ENCODE results near the gene ADARB2.
"Not testable (repeated sequence)": the region's sequence is repeated elsewhere in the genome, so short reads cannot be mapped to it uniquely, and the experiment has no call there.

Gene ADARB2

DNA sequence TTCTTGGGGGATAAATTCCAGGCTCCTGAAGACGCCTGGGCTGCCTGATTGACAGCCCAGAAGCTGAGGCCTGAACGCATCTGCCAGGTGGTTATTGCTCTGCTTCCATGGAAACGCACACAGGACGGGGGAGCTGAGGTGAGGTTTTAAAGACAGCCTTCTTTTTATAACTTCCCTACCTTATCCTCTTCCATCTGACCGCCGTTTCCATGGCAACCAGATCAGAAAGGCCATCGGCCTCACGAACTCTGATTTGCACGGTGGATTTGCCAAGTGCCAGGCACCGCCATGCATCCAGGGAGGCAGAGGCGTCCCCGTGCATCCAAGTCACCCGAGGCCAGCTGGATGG is 260.9 kb downstream of the ADARB2 start:
- peak; percentile 17 for DNase-seq

DNA sequence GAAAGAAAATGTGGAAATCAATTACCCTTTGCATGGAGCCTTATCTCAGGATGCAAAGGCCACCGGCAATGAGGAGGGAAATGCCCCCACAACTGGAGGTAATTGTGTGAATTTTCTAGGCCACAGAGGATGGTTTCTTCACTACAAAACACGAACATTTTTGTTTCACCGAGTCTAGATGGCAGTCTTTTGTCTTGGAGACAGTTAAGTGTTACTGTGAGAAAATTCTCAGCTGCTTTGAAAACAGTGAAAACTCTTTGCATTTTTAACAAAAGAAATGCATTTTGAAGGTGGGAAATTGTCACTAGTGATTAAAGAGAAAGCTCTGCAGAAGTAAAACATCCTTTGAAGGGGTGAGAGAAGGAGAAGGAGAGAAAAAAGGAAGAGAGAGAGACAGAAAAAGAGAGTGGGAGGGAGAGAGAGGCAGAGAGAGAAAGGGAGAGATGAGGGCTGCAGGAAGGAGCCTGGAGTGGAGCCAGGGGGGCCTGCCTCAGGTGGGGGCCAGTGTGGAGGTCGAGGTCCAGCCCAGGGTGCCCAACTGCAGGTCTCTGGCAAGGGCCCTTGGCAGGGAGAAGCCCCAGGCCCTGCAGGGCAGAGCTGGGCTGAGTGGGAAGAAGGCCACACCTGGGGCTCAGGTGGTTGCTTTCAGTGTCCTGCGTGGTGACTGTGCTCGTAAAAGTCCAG is 261.4 kb downstream of the ADARB2 start:
- DNase-seq, result no peak

DNA sequence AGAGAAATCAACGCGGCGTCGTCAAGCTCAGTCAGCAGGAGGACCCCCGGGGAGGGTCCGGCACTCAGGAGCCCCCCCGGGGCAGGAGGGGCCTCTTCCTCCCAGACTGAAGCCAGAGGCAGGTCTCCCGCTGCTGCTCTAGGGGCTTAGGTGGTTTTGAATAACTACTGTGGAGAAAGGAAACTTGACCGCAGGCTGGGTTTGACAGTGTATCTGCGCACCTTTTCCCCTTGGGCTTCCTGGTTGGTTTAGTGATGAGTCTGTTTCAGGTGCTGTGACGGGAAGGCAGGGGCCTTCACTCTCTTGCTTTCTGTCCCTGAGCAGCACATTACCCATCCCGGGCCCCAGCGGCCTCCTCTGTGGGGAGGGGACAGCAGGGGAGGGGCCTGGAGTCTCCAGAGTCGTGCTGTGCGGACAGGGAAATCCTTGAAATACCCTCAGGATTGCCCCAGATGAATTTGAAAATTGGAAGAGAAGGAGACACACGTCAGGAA is 262.2 kb downstream of the ADARB2 start:
- DNase-seq, result no peak

DNA sequence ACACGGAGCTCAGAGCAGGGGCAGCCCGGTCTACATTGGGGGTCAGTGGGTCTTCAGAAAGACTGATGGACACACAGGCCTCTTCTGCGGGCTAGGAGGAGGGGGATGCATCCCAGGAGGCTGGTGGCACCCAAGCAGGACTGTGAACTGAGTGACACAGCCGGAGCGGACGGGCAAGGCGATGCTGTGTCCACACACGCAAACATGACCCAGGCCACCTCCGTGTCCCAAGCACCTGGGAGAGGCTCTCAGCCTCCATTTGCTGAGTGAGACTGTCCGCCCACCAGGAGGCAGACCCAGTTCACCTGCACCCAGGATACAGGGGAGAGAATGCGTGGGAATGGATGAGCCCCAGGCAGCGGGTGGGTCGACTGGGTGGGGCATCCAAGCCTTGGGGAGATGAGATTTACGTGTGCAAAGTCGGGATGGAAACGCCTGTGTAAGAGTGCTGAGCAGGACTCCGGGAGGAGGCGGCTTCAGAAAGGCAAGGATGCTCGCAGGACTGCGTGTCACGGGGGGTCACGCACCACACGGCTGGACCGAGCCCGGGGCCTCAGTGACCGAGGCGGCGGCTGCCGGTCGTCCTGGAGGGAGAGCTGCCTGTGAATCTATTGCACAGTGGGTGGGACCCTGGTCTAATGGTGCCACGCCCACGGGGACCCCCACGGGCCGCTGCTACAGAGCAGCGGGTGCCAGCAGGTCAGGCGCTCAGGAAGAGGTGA is 262.8 kb downstream of the ADARB2 start:
- no peak for DNase-seq

DNA sequence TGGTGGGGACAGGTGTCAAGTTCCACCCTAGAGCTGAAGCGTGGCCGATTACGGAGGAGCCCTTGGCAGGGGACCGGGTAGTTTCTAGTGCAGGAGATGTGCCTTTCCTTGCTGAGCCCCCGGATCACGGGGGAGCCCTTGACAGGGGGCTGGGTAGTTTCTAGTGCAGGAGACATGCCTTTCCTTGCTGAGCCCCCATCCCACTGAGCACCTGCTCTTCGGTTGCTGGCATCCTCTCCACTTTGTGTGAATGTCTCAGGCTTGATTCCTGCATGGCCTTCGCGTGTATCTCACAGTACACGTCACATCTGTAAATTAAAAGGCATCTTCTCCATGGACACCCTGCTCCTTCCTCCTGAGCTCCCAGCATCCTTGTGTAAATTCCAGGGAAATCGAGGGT is 263.5 kb downstream of the ADARB2 start:
- no peak for DNase-seq

DNA sequence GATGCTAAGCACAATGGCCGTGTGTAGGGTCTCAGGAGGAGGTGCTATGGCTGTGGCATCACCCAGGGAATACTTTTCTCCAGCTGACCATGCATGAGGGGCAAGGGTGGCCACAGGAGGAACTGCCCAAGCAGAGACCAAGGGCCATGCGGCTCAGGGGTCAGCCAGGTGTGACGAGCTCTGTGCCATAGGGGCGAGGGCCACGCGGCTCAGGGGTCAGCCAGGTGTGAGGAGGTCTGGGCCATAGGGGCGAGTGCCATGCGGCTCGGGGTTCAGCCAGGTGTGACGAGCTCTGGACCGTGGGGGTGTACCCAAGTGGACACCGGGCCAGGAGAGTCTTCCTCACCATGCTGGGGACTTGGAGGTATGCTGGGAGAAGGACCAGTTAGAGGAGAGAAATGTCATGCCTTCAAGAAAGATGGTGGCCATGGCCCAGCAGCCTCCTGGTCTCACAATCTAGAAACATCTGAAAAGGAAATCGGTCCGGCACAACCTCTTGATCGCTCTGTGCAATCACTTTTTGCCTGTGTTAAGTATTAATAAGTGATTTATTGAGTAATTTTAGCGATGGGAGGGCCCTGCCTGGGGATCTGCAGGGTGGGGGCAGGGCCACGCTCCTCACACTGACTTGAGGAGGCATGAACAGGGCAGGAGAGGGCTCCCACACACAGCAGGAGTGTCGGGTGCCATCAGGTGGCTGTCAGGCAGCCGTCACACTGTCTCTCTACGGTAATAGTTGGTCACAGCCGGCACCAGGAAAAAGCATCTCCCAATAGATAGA is 265.0 kb downstream of the ADARB2 start:
- DNase-seq, result no peak

DNA sequence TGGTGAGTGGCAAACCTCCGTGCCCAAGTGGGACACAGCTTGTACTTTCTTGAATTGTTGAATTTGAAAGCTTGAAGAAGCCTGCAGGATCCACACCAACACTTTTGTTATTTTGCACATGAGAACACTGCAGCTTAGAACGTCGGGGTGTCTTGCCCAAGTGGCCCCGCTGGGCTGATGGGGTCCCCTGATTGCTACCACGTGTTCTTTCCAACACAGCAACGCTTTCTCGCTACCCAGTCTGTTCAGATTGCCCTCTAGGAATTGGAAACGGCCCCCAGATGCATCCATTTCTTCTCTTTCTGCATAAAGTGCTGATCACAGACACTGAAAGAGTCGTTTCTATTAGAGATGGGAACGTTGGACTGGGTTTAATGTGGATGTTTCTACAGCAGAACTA is 268.5 kb downstream of the ADARB2 start:
- DNase-seq, result no peak

DNA sequence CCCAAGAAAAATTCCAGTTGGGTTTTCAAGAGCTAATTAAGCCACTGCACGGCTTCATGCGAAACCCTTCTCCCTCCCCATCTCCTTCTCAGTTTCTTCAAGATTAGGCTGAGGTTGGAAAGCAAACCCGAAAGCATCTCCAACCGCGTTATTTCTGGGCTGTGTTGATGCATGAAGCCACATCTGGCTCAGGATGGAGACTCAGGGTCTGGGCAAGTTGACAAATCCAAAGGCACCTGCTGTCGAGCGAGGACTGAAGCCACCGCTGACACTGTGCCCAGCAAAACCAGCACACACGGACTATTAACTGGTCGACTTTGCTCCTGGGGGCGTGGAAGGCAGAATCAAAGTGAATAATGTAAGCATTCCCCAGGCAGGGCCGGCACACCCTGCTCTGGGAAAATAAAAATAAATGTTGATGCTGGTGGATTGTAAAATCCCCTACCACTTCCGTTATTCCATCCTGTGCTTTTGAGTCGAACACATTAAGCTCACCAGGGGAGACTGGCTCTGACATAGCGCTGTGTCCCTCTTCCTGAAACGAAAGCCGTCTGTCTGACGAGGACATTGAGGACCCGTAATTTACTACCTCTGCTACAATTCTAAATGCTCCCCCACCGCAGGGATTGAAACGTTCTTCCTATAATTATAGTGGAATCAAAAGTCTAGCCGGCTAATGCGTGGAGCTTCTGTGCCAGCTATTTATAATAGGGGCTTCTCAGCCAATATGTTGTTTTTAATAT is 269.8 kb downstream of the ADARB2 start:
- peak; percentile 59 for DNase-seq

DNA sequence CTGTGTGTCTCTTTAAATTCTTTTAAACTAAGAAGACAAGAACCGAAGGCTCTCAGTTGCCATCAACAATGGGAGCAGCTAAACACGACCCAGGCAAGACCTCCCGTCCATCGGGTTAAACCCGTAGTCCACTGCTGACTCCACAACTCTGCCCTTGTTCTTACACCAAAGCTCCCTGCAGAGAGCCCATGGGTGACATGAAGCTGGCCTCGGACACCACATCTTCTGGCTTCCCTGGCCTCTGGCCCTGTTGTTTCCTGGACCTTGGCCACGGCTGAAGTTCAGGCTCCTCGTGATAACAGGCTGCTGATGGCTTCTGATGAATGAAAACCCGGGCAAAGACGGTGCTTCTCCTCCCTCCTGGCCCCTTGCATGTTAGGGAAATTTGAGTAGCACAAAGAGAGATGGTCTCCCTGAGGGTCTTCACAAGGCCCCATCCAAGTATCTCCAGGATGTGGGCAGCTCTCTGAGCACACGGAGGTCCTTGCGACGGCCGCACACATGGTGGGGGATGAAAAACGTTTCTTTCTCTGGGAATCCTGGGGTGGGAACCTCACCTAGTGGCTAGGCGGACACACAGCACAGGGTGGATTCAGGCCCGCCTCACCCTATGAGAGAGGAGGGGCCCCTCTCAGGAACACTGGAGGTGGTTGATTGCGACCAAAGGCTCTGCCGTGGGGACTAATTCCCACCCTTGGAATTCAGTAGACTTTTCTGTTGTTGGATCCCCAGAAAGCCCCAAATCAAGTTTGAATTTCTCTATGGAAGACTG is 271.1 kb downstream of the ADARB2 start:
- DNase-seq, result no peak

DNA sequence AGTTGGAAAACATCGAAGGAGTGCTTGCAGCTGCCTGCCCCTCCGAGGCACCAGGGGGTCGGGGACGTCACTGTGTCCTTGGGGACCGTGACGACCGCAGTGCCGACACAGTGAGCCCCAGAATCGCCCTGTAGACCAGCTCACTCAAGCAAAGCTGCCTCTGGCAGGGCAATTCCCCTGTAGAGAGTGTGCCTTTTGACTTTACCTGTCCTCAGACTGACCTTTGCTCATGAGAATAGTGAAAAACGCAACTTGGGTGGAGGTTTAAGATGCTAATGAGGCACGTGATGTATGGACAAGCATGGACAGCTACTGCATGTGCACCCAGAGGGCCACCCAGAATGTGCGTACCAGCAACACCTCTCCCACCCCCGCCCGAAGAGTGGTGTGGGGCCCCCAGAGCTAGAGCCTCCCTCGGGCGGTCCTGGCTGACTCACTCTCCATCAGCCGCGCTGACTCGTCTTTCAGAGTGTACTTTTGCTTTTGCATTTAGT is 271.9 kb downstream of the ADARB2 start:
- DNase-seq, result no peak

DNA sequence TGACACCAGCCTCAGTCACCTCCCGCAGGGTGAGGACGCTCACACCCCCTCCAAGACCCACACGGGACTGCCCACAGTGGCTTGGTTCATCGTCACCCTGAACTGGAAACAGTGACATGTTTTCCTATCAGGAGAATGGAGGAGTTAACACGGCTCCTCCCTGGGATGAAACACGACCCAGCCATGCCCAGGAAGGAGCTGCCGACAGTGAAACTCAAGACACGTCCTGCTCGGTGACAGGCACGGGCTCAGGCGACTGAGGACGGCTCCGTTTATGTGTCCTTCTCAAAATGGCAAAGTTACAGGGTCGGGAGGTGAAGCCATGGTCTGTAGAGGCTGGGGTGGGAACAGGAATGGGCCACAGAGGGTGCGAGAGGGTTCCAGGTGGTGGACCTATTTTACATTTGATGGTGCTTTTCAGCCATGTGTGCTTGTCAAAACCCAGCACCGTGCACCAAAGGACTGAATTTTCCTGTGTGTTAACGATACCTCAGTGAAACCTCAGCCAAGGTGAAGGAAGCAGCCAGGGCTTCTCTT is 272.4 kb downstream of the ADARB2 start:
- DNase-seq, result no peak

DNA sequence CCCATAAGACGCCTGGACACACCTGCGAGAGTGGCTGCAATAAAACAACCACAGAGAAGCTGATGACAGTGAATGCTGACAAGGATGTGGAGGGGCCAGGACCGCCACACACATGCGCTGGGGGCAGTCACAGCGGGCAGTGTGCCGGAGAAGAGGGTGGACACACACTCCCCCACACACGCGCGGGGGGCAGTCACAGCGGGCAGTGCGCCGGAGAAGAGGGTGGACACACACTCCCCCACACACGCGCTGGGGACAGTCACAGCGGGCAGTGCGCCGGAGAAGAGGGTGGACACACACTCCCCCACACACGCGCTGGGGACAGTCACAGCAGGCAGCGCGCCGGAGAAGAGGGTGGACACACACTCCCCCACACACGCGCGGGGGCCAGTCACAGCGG is 273.4 kb downstream of the ADARB2 start:
- DNase-seq, result not testable (repeated sequence)

DNA sequence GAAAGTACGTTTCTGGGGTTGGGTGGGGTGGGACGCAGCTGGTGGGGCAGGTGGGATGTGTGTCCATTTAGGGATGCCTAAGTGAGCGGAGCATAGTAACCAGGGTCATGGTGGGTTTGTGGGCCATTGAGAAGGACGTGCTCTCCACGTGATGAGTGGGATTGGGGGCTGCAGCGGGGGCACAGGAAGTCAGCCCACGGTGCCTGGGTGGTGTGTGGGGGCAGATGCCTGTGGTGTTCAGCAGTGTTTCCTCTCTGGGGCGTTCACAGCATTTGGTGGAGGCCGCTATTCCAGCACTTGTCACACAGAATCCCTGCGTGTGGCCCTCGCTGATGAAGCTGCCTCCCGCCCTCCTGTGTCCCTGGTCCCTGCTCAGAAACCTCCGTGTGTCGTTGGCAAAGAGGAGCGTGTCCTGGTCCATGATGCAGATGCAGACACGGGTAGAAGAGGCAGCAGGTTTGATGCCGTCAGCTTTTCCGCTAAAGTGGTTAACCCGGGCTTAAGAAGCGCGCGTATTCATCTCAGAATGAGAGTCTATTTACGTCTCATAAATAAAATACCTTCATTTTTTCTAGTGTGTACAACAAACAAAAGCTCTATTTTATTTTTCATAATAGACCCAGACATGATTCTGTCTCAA is 274.2 kb downstream of the ADARB2 start:
- DNase-seq, result no peak

DNA sequence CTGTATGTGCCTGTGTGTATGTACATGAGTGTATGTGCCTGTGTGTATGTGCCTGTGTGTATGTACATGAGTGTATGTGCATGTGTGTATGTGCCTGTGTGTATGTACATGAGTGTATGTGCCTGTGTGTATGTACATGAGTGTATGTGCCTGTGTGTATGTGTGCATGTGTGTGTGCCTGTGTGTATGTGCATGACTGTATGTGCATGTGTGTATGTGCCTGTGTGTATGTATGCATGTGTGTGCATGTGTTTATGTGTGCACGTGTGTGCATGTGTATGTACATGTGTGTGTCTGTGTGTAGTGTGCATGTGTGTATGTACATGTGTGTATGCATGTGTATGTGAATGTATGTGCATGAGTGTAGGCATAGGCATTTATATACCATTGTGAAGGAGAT is 274.8 kb downstream of the ADARB2 start:
- no peak for DNase-seq

DNA sequence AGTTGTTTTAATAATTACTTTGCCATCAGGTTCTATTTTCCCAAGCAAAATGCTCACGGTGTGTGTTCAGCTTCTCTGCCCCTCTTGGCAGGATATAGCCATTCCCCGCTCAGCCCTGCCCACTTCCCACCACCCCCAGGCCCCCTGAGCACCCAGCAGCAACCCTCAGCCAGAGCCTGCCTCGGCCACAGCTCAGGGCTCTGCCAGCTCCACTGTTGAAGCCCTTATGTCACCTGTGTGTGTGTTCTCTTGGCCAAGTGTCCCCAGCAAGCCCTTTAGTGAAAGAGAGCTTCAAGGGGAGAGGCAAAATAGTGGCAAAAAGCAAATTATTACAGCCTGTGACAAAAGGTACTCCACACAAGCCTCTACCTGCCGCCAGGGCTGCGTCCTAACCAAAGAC is 275.3 kb downstream of the ADARB2 start:
- no peak for DNase-seq

DNA sequence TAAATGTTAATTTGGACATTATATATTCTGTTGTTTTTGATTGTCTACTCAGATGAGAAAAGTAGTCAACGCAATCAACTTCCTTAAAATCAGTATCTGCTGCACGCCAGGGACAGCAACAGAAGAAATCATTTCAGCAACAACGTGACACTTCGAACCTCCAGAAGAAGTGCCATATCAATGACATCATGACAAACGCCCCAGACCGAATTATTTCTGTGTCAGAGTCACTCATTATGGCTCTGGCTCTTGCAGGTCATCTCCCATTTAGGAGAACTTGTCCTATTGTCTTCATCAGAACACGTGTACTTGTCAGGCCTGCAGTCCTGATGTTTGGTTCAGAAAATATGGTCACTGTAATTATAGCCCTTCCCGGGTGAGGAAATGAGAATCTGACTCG is 276.3 kb downstream of the ADARB2 start:
- DNase-seq, result no peak

DNA sequence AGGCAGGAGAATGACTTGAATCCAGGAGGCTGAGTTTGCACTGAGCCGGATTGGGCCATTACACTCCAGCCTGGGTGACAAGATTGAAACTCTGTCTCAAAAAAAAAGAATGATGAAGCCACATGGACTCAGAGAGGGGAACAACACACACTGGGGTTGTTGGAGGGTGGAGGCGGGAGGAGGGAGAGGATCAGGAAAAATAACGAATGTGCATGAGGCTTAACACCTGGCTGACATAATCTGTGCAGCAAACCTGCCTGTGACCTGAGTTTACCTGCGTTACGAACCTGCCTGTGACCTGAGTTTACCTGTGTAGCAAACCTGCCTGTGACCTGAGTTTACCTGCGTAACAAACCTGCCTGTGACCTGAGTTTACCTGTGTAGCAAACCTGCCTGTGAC is 277.7 kb downstream of the ADARB2 start:
- not testable (repeated sequence) for DNase-seq

DNA sequence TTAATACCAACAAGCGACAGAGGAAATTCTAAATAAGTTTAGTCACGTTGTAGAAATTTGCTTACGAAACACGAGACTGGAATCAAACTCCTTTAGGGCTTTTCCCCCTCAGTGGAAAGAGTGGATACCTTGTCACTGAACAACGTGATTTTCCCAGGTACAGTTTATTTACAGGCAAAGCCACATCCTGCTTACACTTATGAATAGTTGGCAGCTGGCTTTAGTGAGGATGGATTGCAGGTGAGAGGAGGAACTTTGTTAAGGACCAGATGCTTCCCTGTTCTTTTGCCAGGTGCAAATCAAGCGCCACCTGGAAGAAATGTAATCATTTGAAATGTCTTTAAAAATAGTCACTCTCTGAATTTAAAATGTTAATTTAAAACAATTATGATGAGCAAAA is 282.4 kb downstream of the ADARB2 start:
- peak; percentile 56 for DNase-seq

DNA sequence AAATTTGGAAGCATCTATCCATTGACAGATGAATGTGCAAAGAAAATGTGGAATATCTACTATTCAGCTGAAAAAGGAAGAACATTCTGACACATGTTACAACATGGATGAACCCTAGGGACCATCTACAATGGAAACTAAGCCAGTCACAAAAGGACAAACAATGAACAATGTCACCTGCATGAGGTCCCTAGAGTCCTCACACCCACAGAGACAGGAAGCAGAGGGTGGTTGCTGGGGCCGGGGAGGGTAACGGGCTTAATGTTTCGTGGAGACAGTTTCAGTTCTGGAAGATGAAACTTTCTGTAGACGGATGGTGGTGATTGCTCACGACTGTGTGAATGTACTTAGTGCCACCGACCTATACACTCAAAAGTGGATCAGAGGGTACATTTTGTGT is 282.9 kb downstream of the ADARB2 start:
- DNase-seq, result no peak

DNA sequence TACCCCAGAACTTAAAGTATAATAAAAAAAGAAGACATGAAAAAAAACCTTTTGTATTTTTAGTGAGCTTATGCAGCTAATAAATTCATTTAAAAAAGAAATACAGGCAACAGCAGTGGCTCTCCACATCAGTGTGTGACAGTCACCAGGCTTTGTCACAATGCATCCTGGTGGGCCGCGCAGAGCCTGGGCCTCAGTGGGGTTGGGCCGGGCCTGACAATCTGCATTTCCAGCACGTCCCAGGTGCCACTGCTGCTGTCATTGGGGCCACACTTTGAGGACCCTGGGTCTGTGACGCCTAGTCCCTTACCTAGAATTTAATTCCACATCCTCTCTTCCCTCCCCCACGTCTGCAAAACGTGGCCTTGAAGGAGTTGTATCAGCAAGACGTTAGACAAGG is 284.5 kb downstream of the ADARB2 start:
- DNase-seq, result no peak

DNA sequence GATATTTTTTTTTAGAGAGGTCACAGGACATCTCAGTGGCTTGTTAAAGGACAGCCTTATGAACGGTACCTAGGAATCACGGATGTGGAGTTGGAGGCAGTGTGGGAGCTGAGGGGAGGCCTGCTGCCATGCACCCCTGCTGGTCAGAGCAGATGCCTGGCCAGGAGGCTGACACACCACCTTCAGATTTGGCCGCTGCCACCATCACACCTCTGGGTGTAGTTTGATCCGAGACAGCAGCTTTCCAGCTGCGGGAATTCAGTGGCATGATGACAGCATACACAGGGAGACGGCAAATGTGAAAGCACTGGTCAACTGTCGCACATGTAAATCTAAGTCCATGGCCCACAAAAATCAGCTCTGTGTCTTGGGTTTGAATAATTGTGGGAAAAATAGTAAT is 285.4 kb downstream of the ADARB2 start:
- DNase-seq, result no peak
